GM12892 (cell line): ENCODE results near the gene KRIT1.
"Not testable (repeated sequence)": the region's sequence is repeated elsewhere in the genome, so short reads cannot be mapped to it uniquely, and the experiment has no call there.

Experiments used
- DNase-seq: peaks from one replicate; pipeline ENCODE4 v3.0.0; 2011; ENCODE audit not compliant: insufficient read length
- FAIRE-seq: peaks from 2 replicates; lab custom pipeline; 2011; peaks lifted over from hg19 to GRCh38; lab: Jason Lieb, UNC
- POLR2A ChIP-seq: IDR thresholded peaks from 2 replicates; pipeline ENCODE4 v1.6.1; 2011; ENCODE audit warnings: low read depth, low read length, control low read depth
- POLR2AphosphoS5 ChIP-seq: IDR thresholded peaks from 2 replicates; pipeline ENCODE4 v1.6.1; 2011; ENCODE audit warnings: low read depth, low read length, control low read depth
- TAF1 ChIP-seq: IDR thresholded peaks from 2 replicates; pipeline ENCODE4 v1.6.1; 2011; ENCODE audit warnings: low read depth, mild to moderate bottlenecking, control low read depth, low read length, borderline replicate concordance

The KRIT1 gene

DNA sequence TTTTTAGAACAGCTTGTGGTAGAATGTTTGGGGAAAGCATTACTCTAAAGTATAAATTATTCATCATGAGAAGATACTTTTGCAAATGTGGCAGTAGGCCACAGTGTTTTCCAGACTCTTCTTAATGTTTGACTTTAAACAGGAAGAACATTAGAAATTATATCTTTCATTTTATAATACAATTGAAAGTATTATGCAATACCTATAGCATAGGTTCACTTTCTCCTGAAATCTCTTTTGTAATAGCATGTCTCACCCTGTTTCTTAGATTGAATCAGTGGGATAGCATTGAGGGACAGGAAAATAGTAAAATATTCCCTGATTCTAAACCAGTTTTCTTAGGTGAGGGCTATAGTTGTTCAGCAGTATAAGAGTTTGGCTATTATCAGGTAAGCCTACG lies 23.2 kb upstream of the KRIT1 start:
- no peak for TF ChIP-seq POLR2AphosphoS5
- TF ChIP-seq TAF1, result no peak
- no peak for TF ChIP-seq POLR2A
- no peak for DNase-seq
- FAIRE-seq, result no peak

DNA sequence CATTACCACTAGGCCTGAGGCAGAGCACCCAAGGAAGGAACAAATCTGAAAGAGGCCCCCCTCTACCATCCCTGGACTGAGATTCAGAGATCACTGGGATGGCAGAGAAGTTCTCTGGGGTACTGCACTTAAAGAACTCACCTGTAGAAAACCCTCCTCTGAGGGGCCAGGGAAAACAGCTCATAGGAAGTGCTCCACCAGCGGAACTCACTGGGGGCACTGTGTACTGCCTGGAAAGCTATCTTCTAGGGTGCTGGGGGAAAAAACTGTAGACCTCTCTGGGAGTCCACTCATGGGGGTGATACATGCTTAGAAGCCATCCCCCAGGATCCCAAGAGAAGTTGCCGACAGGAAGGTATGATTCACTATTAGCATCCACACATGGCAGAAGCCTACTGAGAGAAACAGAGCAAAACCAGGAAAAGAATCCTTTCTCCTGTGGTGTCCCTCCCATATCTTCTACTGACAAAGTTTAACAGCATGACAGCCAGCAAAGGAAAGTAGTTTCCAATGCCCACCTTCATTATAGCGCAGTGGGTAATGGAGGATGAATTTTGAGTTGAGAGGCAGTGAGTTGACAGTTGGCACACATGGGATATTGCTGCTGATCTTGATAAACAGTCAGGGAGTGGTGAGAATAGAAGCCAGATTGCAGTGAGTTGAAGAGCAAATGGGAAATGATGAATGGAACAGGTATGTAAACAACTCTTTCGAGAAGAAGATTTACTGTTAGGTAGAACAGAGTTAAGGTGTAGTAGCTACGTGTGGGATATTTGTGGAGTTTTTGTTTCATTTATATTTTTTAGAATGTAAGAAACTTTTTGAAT lies 20.9 kb upstream of the KRIT1 start:
- TF ChIP-seq TAF1, result no peak
- TF ChIP-seq POLR2A, result no peak
- TF ChIP-seq POLR2AphosphoS5, result no peak
- FAIRE-seq (no peak), DNase-seq (no peak)

DNA sequence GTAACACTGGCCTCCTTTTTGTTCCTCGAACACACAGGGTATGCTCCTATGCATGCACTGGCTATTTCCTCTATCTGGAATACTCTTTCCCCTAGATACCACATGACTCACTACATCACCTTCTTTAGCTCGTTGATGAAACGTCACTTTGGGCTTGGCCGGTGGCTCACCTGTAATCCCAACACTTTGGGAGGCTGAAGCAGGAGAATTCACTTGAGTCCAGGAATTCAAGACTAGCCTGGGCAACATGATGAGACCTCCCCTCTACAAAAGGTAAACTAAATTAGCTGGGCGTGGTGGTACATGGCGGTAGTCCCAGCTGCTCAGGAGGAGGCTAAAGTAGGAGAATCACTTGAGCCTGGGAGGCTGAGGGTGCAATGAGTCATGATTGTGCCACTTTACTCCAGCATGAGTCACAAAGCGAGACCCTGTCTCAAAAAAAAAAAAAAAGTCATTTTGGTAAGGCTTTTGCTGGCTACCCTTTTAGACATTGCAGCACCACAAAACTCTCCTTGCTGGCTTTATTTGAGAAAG lies 14.6 kb upstream of the KRIT1 start:
- no peak for FAIRE-seq
- no peak for TF ChIP-seq TAF1
- TF ChIP-seq POLR2A, result no peak
- no peak for TF ChIP-seq POLR2AphosphoS5
- DNase-seq, result no peak

DNA sequence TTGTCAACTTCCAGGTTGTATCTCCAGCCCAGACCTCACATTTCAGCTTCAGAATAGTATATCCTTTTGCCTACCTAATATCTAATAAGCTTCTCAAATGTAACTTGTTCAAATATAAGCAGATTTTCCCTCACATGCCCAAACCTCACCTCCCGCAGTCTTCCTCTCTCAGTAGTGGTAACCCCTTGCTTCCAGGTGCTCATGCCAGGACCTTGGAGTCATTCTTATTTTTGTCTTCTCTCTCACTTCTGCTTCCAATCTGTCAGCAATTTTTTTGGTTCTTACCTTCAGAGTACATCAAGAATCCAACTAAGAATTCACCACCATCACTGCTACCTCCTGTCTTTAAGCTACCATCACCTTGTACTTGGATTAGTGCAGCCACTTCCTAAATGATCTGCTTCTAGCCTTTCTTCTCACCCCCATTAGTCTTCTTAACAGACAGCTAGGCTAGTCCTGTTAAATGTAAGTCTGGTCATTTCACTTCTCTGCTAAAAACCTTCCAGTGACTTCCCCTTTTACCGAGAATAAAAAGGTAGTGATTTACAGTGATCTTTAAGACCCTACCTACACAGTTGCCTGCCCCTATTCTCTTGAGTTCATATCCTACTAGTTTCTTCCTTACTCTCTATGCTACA lies 14.0 kb upstream of the KRIT1 start:
- DNase-seq (no peak), FAIRE-seq (no peak)
- TF ChIP-seq POLR2A, result no peak
- TF ChIP-seq POLR2AphosphoS5, result no peak
- TF ChIP-seq TAF1, result no peak

DNA sequence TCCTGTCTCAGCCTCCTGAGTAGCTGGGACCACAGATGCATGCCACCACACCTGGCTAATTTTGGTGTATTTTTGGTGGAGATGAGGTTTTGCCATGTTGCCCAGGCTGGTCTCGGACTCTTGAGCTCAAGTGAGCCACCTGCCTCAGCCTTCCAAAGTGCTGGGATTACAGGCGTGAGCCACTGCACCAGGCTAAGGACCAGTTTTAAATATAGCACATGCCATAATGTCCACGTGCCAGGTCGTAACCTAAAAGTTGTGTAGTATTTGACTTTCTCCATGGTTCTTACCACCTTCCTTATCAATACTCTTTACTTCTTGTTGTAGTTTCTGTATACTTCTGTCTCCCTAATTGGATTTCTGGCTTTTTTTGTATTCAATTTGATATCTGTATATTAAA lies 13.3 kb upstream of the KRIT1 start:
- TF ChIP-seq POLR2A, result no peak
- TF ChIP-seq POLR2AphosphoS5, result no peak
- no peak for TF ChIP-seq TAF1
- FAIRE-seq (no peak), DNase-seq (no peak)

DNA sequence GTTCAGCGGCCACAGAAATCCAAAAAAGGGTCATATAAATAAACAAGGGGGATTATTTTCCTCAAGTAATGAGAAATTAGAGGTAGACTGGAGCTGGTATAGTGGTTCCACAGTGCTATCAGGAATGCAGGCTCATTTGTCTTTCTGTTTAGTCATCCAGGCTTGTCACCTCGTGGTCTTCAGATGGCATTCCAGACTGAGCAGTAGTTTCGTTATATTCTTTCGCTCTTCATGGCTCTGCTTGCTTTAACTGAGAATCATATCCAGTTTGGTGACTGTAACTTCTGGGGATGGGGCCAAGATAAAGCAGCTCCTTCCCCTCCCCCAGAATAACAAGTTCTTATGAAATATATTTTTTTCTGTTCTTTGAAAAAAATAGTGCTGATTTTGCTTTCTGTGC lies 9.6 kb upstream of the KRIT1 start:
- FAIRE-seq, result no peak
- TF ChIP-seq POLR2A (no peak), TAF1 (no peak), POLR2AphosphoS5 (no peak)
- DNase-seq, result no peak

DNA sequence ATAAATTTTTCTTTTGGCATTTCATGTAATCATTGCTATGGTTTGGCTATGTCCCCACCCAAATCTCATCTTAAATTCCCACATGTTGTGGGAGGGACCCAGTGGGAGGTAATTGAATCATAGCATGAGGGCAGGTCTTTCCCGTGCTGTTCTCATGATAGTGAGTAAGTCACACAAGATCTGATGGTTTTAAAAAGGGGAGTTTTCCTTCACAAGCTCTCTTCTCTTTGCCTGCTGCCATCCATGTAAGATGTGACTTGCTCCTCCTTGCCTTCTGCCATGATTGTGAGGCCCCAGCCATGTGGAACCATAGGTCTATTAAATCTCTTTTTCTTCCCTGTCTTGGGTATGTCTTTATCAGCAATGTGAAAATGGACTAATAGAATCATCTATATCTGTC lies 9.1 kb upstream of the KRIT1 start:
- FAIRE-seq, result not testable (repeated sequence)

DNA sequence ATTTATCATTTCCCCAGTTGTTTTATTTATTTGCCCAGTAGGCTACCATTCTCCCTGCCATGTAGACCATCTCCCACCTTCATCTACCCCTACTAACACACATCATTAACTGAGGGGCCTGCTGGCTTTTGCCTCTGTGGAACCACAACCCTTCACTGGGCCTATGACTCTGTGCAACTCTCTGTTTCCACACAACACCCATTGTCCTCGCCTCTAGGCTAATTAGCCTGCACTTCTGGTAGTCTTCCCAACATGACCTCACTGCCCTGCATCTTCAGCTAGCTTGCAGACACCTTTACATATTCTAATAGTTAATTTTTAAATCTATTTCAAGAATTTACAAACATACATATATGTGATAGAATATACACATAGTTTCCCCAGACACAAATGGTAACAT lies 7.5 kb upstream of the KRIT1 start:
- TF ChIP-seq POLR2AphosphoS5 (no peak), POLR2A (no peak), TAF1 (no peak)
- DNase-seq (no peak), FAIRE-seq (no peak)

More for the DNA sequence above, 9.1 kb upstream of the KRIT1 start:
- not testable (repeated sequence) for DNase-seq

DNA sequence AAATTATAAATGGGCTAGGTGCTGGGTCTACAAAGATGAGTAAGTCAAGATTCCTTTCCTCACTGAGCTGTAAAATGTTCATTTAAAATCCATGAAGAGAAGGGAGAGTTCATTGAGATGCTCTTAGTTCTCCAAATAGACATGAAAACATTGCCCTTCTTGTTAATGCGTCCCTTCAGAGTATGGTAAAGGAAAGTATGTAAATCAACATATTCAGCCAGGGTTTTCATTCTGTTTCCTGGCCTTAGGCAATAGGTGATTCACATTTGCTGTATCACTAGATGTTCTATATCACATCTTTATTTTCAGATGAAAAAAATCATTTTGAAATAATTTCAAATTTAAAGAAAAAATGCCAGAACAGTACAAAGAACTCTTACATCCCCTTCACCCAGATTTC lies 5.5 kb upstream of the KRIT1 start:
- no peak for FAIRE-seq
- no peak for DNase-seq
- TF ChIP-seq TAF1, result no peak
- no peak for TF ChIP-seq POLR2A
- TF ChIP-seq POLR2AphosphoS5, result no peak

DNA sequence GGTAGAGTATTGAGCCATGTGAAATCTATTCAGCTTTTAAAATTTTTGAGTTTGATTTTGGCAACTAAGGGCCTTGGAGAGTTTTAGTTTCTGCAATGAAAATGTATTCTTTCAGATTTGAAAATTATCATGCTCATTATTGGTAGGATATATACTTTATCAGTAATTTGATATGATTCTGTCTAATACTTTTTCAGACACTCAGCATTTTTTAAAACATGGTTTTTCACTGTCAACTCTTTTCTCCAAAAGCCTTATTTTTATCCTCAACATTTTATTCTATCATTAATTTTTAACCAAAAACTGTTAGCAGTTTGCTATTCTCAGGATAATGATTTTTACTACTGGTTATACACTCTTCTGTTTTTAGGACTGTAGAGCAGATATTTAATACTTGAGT lies 4.9 kb upstream of the KRIT1 start:
- FAIRE-seq, result no peak
- TF ChIP-seq POLR2AphosphoS5, result no peak
- TF ChIP-seq POLR2A, result no peak
- TF ChIP-seq TAF1, result no peak
- no peak for DNase-seq

DNA sequence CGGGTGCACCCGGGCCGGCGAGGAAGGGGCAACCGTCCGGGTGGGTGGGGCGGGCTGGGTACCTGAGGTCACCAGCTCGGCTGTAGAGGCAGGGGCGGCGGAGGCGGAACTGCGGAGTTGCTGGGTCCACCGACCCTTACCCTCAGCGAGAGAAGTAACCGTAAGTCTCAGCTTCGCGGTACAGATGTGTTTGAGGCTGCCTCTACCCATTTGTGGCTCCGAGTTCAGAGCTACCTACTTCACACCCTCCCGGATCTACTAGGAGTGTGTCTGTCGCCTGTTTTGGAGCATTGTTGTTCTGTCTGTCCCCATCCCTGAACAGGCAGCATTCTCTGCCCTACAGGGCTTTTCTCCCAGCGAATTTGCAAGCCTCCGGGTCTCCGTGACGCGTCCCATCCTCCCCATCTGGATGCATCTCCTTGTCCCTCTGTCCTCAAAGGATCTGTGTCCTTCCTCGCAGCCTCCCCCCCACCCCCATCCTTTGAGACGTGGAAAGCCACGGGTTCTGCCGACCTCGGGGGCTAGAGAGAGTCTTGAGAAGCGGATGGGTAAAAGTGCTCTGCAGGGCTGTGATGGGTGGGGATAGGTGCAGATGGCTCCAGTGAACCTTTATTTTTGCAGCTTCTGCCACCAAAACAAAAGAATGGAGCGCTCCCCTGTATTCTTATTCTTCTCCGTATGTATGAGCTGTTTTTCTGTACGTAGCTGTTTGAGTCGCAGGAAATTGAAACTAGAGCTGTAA lies 817 bp upstream of the KRIT1 start:
- peak; percentile 24 for FAIRE-seq
- TF ChIP-seq POLR2A (no peak), TAF1 (no peak), POLR2AphosphoS5 (no peak)
- DNase-seq, result no peak
